A549 (cell line): ENCODE measurements around the gene CAVIN1. TPM values are rescaled to one million over a fixed set of nuclear protein-coding genes. Genes with fewer than 3 reads are reported as not detected.
A peak's percentile ranks its signal among the peaks of the same experiment; 100 is the strongest.

Experiments
- ATAC-seq, 2 experiments: fragments of 200-7000 bp in 1 of 2; fragments of >200 bp in 1 of 2; cut with Nextera tagmentation in 1 of 2; cut with Tn5 transposase in 1 of 2; 3 replicates each; pipeline versions ENCODE4 v1.8.0 to v1.9.1; 2018 to 2020; ENCODE audit warnings: mild to moderate bottlenecking in 1 of 2, moderate library complexity in 1 of 2
- CTCF ChIA-PET: fragments of 300-600 bp; sonication (Branson Sonifier 250); formaldehyde crosslinking; extraction: SDS; loops from one replicate; lab custom pipeline; 2021; ENCODE audit warnings: antibody characterized with exemption, inconsistent platforms; lab: Yijun Ruan, JAX
- POLR2A ChIA-PET: fragments of 350-600 bp; formaldehyde crosslinking; extraction: SDS; loops from one replicate; lab custom pipeline; 2021; ENCODE audit warnings: antibody characterized with exemption, inconsistent platforms; lab: Yijun Ruan, JAX
- DNase-seq, 2 experiments: peaks; one replicate each; pipeline versions ENCODE4 v3.0.0 to v3.0.0-alpha.2; 2011 to 2016; ENCODE audit warnings: low read depth in 1 of 2, low spot score in 1 of 2
- FAIRE-seq: peaks from 2 replicates; lab custom pipeline; 2011; peaks lifted over from hg19 to GRCh38; lab: Jason Lieb, UNC
- H3K27ac ChIP-seq, 2 experiments: fragments of >200 bp; sonication (Bioruptor Twin); formaldehyde crosslinking; 3 replicates each; pipeline ENCODE4 v1.5.1; 2016 to 2017
- H3K4me1 ChIP-seq: fragments of >200 bp; sonication (Bioruptor Twin); formaldehyde crosslinking; 3 replicates; pipeline ENCODE4 v1.6.1; 2016
- H3K4me2 ChIP-seq: fragments of >200 bp; sonication (Bioruptor Twin); formaldehyde crosslinking; 3 replicates; pipeline ENCODE4 v1.6.1; 2016
- H3K4me3 ChIP-seq: fragments of >200 bp; sonication (Bioruptor Twin); formaldehyde crosslinking; 3 replicates; pipeline ENCODE4 v1.5.1; 2016
- H3K9me3 ChIP-seq: fragments of >200 bp; sonication (Bioruptor Twin); formaldehyde crosslinking; 3 replicates; pipeline ENCODE4 v1.6.1; 2016
- CEBPB ChIP-seq, 2 experiments: fragments of >200 bp in 1 of 2; sonication (Bioruptor Twin) in 1 of 2; formaldehyde crosslinking in 1 of 2; IDR thresholded peaks; 2 replicates each; pipeline ENCODE4 v1.6.1; 2012 to 2016
- EHF ChIP-seq: fragments of 250-450 bp; sonication (Bioruptor Pico); IDR thresholded peaks from 2 replicates; pipeline ENCODE4 v1.5.0; 2020; ENCODE audit warnings: mild to moderate bottlenecking
- EP300 ChIP-seq, 2 experiments: fragments of >200 bp; sonication (Bioruptor Twin); formaldehyde crosslinking; IDR thresholded peaks; 2 replicates in 1 of 2; 3 replicates in 1 of 2; pipeline ENCODE4 v1.6.1; 2016 to 2017
- ESRRA ChIP-seq: fragments of 150-350 bp; IDR thresholded peaks from 2 replicates; pipeline ENCODE4 v1.6.1; 2014; ENCODE audit warnings: mild to moderate bottlenecking, low read length, borderline replicate concordance
- FOSL2 ChIP-seq, 2 experiments: fragments of 450-650 bp in 1 of 2; fragments of >200 bp in 1 of 2; sonication (Bioruptor Twin) in 1 of 2; formaldehyde crosslinking; IDR thresholded peaks; 2 replicates each; pipeline versions ENCODE4 v1.5.0 to v1.6.1; 2016 to 2020; ENCODE audit warnings: mild to moderate bottlenecking in 1 of 2, moderate library complexity in 1 of 2
- GATA3 ChIP-seq: IDR thresholded peaks from 2 replicates; pipeline ENCODE4 v1.6.1; 2012; ENCODE audit warnings: borderline replicate concordance
- HOXA7 ChIP-seq: fragments of 250-450 bp; sonication (Bioruptor Pico); IDR thresholded peaks from 2 replicates; pipeline ENCODE4 v1.5.0; 2020; ENCODE audit warnings: mild to moderate bottlenecking, moderate library complexity
- HOXB5 ChIP-seq: fragments of 250-450 bp; sonication (Bioruptor Pico); IDR thresholded peaks from 2 replicates; pipeline ENCODE4 v1.5.0; 2020; ENCODE audit warnings: mild to moderate bottlenecking, moderate library complexity
- JUNB ChIP-seq: fragments of >200 bp; sonication (Bioruptor Twin); formaldehyde crosslinking; IDR thresholded peaks from 2 replicates; pipeline ENCODE4 v1.6.1; 2016
- KDM1A ChIP-seq: fragments of 200-600 bp; sonication (generic); IDR thresholded peaks from 2 replicates; pipeline ENCODE4 v1.6.1; 2016; ENCODE audit warnings: low read depth, mild to moderate bottlenecking
- MAFK ChIP-seq: fragments of 450-650 bp; IDR thresholded peaks from 2 replicates; pipeline ENCODE4 v1.6.1; 2014; ENCODE audit not compliant: partially characterized antibody
- MYC ChIP-seq: IDR thresholded peaks from 2 replicates; pipeline ENCODE4 v1.6.1; 2012; ENCODE audit warnings: mild to moderate bottlenecking, inconsistent platforms, low read length, improper control_type of control experiment, borderline replicate concordance
- PHF8 ChIP-seq: fragments of 200-600 bp; sonication (generic); IDR thresholded peaks from 2 replicates; pipeline ENCODE4 v1.6.1; 2016; ENCODE audit warnings: low read depth, mild to moderate bottlenecking, antibody characterized with exemption, moderate library complexity, borderline replicate concordance
- RAD21 ChIP-seq, 2 experiments: fragments of >200 bp in 1 of 2; sonication (Bioruptor Twin) in 1 of 2; formaldehyde crosslinking in 1 of 2; IDR thresholded peaks in 1 of 2; conservative IDR thresholded peaks in 1 of 2; 2 replicates in 1 of 2; 3 replicates in 1 of 2; pipeline ENCODE4 v1.6.1; 2012 to 2018; ENCODE audit warnings: inconsistent platforms in 1 of 2
- RFX5 ChIP-seq: fragments of 450-650 bp; IDR thresholded peaks from 2 replicates; pipeline ENCODE4 v1.7.1; 2014; ENCODE audit warnings: antibody characterized with exemption, mild to moderate bottlenecking, moderate library complexity
- SREBF2 ChIP-seq: fragments of 450-650 bp; IDR thresholded peaks from 2 replicates; pipeline ENCODE4 v1.6.1; 2014; ENCODE audit warnings: mild to moderate bottlenecking, moderate library complexity
- ZC3H11A ChIP-seq: fragments of 450-650 bp; IDR thresholded peaks from 2 replicates; pipeline ENCODE4 v1.6.1; 2014; ENCODE audit warnings: antibody characterized with exemption, mild to moderate bottlenecking
- ZFP36 ChIP-seq: fragments of 450-650 bp; IDR thresholded peaks from 2 replicates; pipeline ENCODE4 v1.6.1; 2014; ENCODE audit warnings: borderline replicate concordance; ENCODE audit not compliant: partially characterized antibody
- WGBS: methylation state at CpG from one replicate; pipeline ENCODE4 v1.1.6; 2017; ENCODE audit errors: missing lambda C conversion rate; 5-methylcytosine and 5-hydroxymethylcytosine counted together
- polyA plus RNA-seq, 4 experiments: library from polyadenylated mRNA; depleted of rRNA in 3 of 4; stranded (reverse); fragments of >200 nt; fragmentation: RNase III in 1 of 4; extraction: RNeasy Plus Mini Kit Qiagen cat#74134 plus additional on column Dnase treatment in 1 of 4; gene quantifications; 2 replicates in 3 of 4; 3 replicates in 1 of 4; pipeline ENCODE4 v1.2.3, GENCODE V29; 2011 to 2017
- TF ChIP-seq, protein P1 (sequence below): IDR thresholded peaks from 2 replicates; pipeline ENCODE4 v1.6.1; 2012; ENCODE audit warnings: low read depth, borderline replicate concordance
- TF ChIP-seq, protein P2 (sequence below): fragments of 250-450 bp; sonication (Bioruptor Pico); IDR thresholded peaks from 2 replicates; pipeline ENCODE4 v1.5.0; 2020; ENCODE audit warnings: low read depth, mild to moderate bottlenecking, moderate library complexity

Gene CAVIN1
- polyA plus RNA-seq, 2 of the 4 experiments (the other 2 are of a cell fraction): 101 to 371 TPM

DNA sequence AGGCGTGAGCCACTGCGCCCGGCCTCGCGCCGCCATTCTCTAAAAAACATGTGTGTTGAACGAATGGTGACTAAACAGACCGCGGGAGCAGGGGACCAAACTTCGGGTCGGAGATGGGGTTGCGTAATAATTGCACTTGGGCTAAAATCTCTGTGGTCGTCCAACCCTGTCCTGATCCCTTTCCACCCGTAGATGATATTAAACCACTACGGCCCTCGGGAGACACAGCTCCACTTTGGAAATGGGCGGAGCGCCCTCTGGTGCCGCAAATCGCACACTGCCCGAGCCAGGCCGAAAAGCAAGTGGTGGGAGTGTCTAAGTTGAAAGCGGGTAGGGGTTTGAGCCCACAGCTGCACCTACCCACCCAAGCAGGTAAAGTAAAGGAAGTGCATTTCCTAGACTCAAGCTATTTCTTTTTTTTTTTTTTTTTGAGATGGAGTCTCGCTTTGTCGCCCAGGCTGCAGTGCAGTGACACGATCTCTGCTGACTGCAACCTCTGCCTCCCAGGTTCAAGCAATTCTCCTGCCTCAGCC is 17.0 kb downstream of the CAVIN1 start (continued):
- TF ChIP-seq HOXB5 (CRISPR knock-in tag) (no peak), JUNB (no peak), GATA3 (0 out of 2 replicates have a peak, but pooled peaks have one; percentile 27)
- TF ChIP-seq, all 56 proteins: peak for 7

- Histone ChIP-seq H3K4me3 (no peak overlapping the region), H3K27ac (0 out of 6 replicates have a peak overlapping the region, but pooled peaks of 1 of the 2 experiments have one; percentile 2), H3K4me2 (no peak overlapping the region), H3K9me3 (no peaks in the 10 kb centered on the region), H3K4me1 (peaks cover 73% of the 10 kb centered on the region)
- ChIA-PET POLR2A (interaction anchor here (1.9 kb wide), 1 partner anchor 18 kb away, joined by 6 read pairs; the partner anchor contains the start of gene CAVIN1), CTCF (interaction anchor here (0.6 to 33.2 kb wide), 33 partner anchors 10 to 432 kb away, joined by 3 to 1360 read pairs (median 10); partner anchors contain the start of genes CAVIN1 and STAT3)
- DNase-seq (no peak), ATAC-seq (no peak), FAIRE-seq (no peak)
- TF ChIP-seq GATA3 (no peak), MAFK (no peak), RAD21 (conservative IDR thresholded peaks at IDR 0.05 in 1 of 2, IDR thresholded peaks at IDR 0.05 in 1 of 2) (no peak), SREBF2 (no peak), ZFP36 (no peak), HOXA7 (CRISPR knock-in tag) (no peak), PHF8 (no peak), JUNB (no peak), FOSL2 (IDR thresholded peaks at IDR 0.05) (no peak), FOSL2 (CRISPR knock-in tag; IDR thresholded peaks at IDR 0.05) (no peak), RFX5 (no peak), MYC (no peak), ESRRA (no peak), EP300 (IDR thresholded peaks at IDR 0.05) (no peak), ZC3H11A (no peak), CEBPB (IDR thresholded peaks at IDR 0.05) (no peak), KDM1A (no peak)
- TF ChIP-seq, protein P1, sequence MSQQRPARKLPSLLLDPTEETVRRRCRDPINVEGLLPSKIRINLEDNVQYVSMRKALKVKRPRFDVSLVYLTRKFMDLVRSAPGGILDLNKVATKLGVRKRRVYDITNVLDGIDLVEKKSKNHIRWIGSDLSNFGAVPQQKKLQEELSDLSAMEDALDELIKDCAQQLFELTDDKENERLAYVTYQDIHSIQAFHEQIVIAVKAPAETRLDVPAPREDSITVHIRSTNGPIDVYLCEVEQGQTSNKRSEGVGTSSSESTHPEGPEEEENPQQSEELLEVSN: no peak
- TF ChIP-seq, protein P2, sequence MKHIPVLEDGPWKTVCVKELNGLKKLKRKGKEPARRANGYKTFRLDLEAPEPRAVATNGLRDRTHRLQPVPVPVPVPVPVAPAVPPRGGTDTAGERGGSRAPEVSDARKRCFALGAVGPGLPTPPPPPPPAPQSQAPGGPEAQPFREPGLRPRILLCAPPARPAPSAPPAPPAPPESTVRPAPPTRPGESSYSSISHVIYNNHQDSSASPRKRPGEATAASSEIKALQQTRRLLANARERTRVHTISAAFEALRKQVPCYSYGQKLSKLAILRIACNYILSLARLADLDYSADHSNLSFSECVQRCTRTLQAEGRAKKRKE (CRISPR knock-in tag): no peak
- TF ChIP-seq, all 56 proteins: peak for 0
- WGBS: 94% methylated on average over 35 of the region's 35 CpGs
Observed at GRCh38 chr17:42405076-42405475, 18.0 kb downstream of the CAVIN1 start.

GRCh38 chr17:42404326-42405055 is 18.6 kb downstream of the CAVIN1 start:
- no peak for FAIRE-seq
- TF ChIP-seq RAD21 (conservative IDR thresholded peaks at IDR 0.05 in 1 of 2, IDR thresholded peaks at IDR 0.05 in 1 of 2) (no peak), ZC3H11A (no peak), EHF (CRISPR knock-in tag) (no peak)
- Histone ChIP-seq H3K27ac (peak overlapping the region in 1 of 2 experiments; percentile 47; a peak in 3 of 6 replicates), H3K4me3 (no peak overlapping the region), H3K9me3 (no peaks in the 10 kb centered on the region), H3K4me1 (peaks cover 72% of the 10 kb centered on the region), H3K4me2 (no peak overlapping the region)
- no peak for DNase-seq
- POLR2A ChIA-PET: interaction anchor here (1.9 kb wide), 1 partner anchor 19 kb away, joined by 6 read pairs; the partner anchor contains the start of gene CAVIN1
- CTCF ChIA-PET: interaction anchor here (0.6 to 33.2 kb wide), 23 partner anchors 10 to 220 kb away, joined by 3 to 1360 read pairs (median 19); partner anchors contain the start of genes CAVIN1 and STAT3
- ATAC-seq: no peak
- WGBS: 94% methylated on average over 63 of the region's 63 CpGs
